GM12878 (cell line): ENCODE measurements around the gene RAP1GAP2. TPM values are rescaled to one million over a fixed set of nuclear protein-coding genes. Genes with fewer than 3 reads are reported as not detected.

Source experiments
- ATAC-seq: fragments of 200-7000 bp; cut with Tn5 transposase; 3 replicates; pipeline ENCODE4 v1.9.1; 2020; ENCODE audit warnings: mild to moderate bottlenecking, moderate library complexity
- BruUV-seq: library from RNA; stranded (reverse); fragments of 400-500 nt; replicated peaks from 2 replicates; lab custom pipeline; 2021; lab: Mats Ljungman, UMichigan
- CTCF ChIA-PET: fragments of 300-600 bp; sonication (Branson Sonifier 250); formaldehyde crosslinking; extraction: SDS; loops from one replicate; lab custom pipeline; 2021; ENCODE audit warnings: inconsistent platforms; lab: Yijun Ruan, JAX
- POLR2A ChIA-PET: fragments of 350-600 bp; formaldehyde crosslinking; extraction: SDS; loops from one replicate; lab custom pipeline; 2021; ENCODE audit warnings: inconsistent platforms; lab: Charles Lee
- RAD21 ChIA-PET: fragments of 300-600 bp; sonication (Branson Sonifier 250); formaldehyde crosslinking; loops from one replicate; lab custom pipeline; 2023; ENCODE audit warnings: antibody characterized with exemption; ENCODE audit not compliant: unreplicated experiment; lab: Charles Lee
- SMC1A ChIA-PET: fragments of 300-600 bp; sonication (Branson Sonifier 250); formaldehyde crosslinking; loops from one replicate; lab custom pipeline; 2023; ENCODE audit not compliant: unreplicated experiment, uncharacterized antibody; lab: Charles Lee
- DNase-seq: peaks from one replicate; pipeline ENCODE4 v3.0.0-alpha.2; 2011; ENCODE audit warnings: low read depth, low spot score
- FAIRE-seq: peaks from 3 replicates; lab custom pipeline; 2011; peaks lifted over from hg19 to GRCh38; lab: Jason Lieb, UNC
- H2AFZ ChIP-seq: 2 replicates; pipeline ENCODE4 v1.6.0; 2011; ENCODE audit warnings: low read depth, low read length, control low read depth; ENCODE audit not compliant: control insufficient read depth
- H3K27ac ChIP-seq: 2 replicates; pipeline ENCODE4 v1.5.1; 2011; ENCODE audit warnings: control low read depth; ENCODE audit not compliant: control insufficient read depth, insufficient read depth
- H3K27me3 ChIP-seq, 2 experiments: replicated peaks in 1 of 2; 2 replicates each; pipeline versions ENCODE4 v1.6.0 to v1.6.1; 2011; ENCODE audit warnings: low read length in 1 of 2; ENCODE audit not compliant: control insufficient read depth in 2 of 2, insufficient read depth in 2 of 2
- H3K36me3 ChIP-seq, 2 experiments: 2 replicates each; pipeline ENCODE4 v1.5.1; 2011; ENCODE audit warnings: low read length in 1 of 2; ENCODE audit not compliant: control insufficient read depth in 2 of 2, insufficient read depth in 2 of 2
- H3K4me1 ChIP-seq: 2 replicates; pipeline ENCODE4 v1.6.1; 2011; ENCODE audit warnings: mild to moderate bottlenecking, low read length, moderate library complexity, mixed read lengths; ENCODE audit not compliant: control insufficient read depth, insufficient read depth
- H3K4me2 ChIP-seq: 2 replicates; pipeline ENCODE4 v1.6.0; 2011; ENCODE audit warnings: control low read depth; ENCODE audit not compliant: control insufficient read depth, insufficient read depth
- H3K4me3 ChIP-seq: fragments of 200-600 bp; sonication (generic); 2 replicates; pipeline ENCODE4 v1.5.1; 2016
- H3K79me2 ChIP-seq: 2 replicates; pipeline ENCODE4 v1.6.0; 2011; ENCODE audit warnings: low read length; ENCODE audit not compliant: control insufficient read depth, insufficient read depth
- H3K9ac ChIP-seq: 2 replicates; pipeline ENCODE4 v1.8.0; 2011; ENCODE audit warnings: low read length, control low read depth, mixed read lengths; ENCODE audit not compliant: control insufficient read depth, insufficient read depth
- H3K9me3 ChIP-seq: replicated peaks from 3 replicates; pipeline ENCODE4 v1.5.1; 2011; ENCODE audit warnings: mild to moderate bottlenecking, low read length; ENCODE audit not compliant: control insufficient read depth, insufficient read depth
- H4K20me1 ChIP-seq: 2 replicates; pipeline ENCODE4 v1.6.0; 2011; ENCODE audit not compliant: control insufficient read depth, insufficient read depth
- ASH2L ChIP-seq: fragments of 300-600, 200-600 bp; sonication (generic); IDR thresholded peaks from 2 replicates; pipeline ENCODE4 v1.6.1; 2017; ENCODE audit warnings: low read depth, mild to moderate bottlenecking, borderline replicate concordance
- CUX1 ChIP-seq: IDR thresholded peaks from 2 replicates; pipeline ENCODE4 v1.6.1; 2012; ENCODE audit warnings: improper control_type of control experiment, low read depth, low read length; ENCODE audit not compliant: insufficient replicate concordance
- NKRF ChIP-seq: fragments of 450-650 bp; conservative IDR thresholded peaks from 2 replicates; pipeline ENCODE4 v1.6.1; 2017; ENCODE audit warnings: mild to moderate bottlenecking, moderate library complexity
- PAX5 ChIP-seq: IDR thresholded peaks from 2 replicates; pipeline ENCODE4 v1.6.1; 2011; ENCODE audit warnings: low read depth, low read length, borderline replicate concordance
- ZBTB4 ChIP-seq: fragments of 450-650 bp; formaldehyde crosslinking; IDR thresholded peaks from 2 replicates; pipeline ENCODE4 v1.4.0; 2022; ENCODE audit warnings: mild to moderate bottlenecking, moderate library complexity
- WGBS: methylation state at CpG from one replicate; pipeline ENCODE4 v1.1.6; 2016; ENCODE audit warnings: low lambda C conversion rate; ENCODE audit not compliant: insufficient replicate concordance, insufficient coverage; ENCODE audit errors: missing lambda C conversion rate; 5-methylcytosine and 5-hydroxymethylcytosine counted together
- in situ Hi-C: fragments of 300-500 bp; cut with MboI; formaldehyde crosslinking; loops from 9 replicates; pipeline ENCODE4 v1.14.3; 2018; ENCODE audit warnings: mixed read lengths
- intact Hi-C: fragments of 100-400 bp; cut with micrococcal nuclease; formaldehyde crosslinking; loops from one replicate; pipeline ENCODE4 v1.14.2; 2022; ENCODE audit not compliant: unreplicated experiment
- polyA plus RNA-seq, 11 experiments: library from polyadenylated mRNA; depleted of rRNA in 4 of 11; unstranded in 6 of 11; stranded (reverse) in 5 of 11; fragments of >200 nt; fragmentation: Nextera tagmentation in 4 of 11; fragmentation: Illumina TruSeq in 1 of 11; extraction: Ambion mirVana in 4 of 11; extraction: Trizol in 1 of 11; gene quantifications; 1 replicate in 1 of 11; 2 replicates in 10 of 11; pipeline versions ENCODE4 v1.2.1 to v1.2.3, GENCODE V29; 2011 to 2016; ENCODE audit warnings: inconsistent platforms in 2 of 11, missing spikeins in 2 of 11, low read depth in 1 of 11
- total RNA-seq, 4 experiments: library from RNA; depleted of rRNA in 3 of 4; stranded (reverse); fragments of >200 nt in 3 of 4; fragmentation: Illumina TruSeq in 1 of 4; extraction: Trizol in 1 of 4; gene quantifications; 2 replicates each; pipeline versions ENCODE4 v1.2.1 to v1.2.3, GENCODE V29; 2013 to 2021

Gene RAP1GAP2
- total and polyA plus RNA-seq, 10 of the 15 experiments (the other 5 are each of a cell fraction or from before 2014, with no cell fraction given): 0.03 to 0.95 (median 0.49) TPM; not detected in 2

- 57% methylated on average over 9 of the region's 9 CpGs for WGBS
- ChIA-PET POLR2A (no interaction called here), RAD21 (no interaction called here), SMC1A (no interaction called here), CTCF (no interaction called here)
- Histone ChIP-seq H3K36me3 (no peaks in the 10 kb centered on the region), H3K4me1 (no peaks in the 10 kb centered on the region), H3K4me2 (no peak overlapping the region), H3K27me3 (no peaks in the 10 kb centered on the region; a peak in 1 of 4 replicates), H4K20me1 (no peaks in the 10 kb centered on the region), H3K4me3 (no peak overlapping the region), H3K27ac (no peak overlapping the region), H3K9ac (no peak overlapping the region), H3K9me3 (no peaks in the 10 kb centered on the region; the same call in 2 of the 3 replicates), H3K79me2 (no peaks in the 10 kb centered on the region), H2AFZ (no peak overlapping the region)
- no peak for TF ChIP-seq ASH2L
- intact Hi-C loops: no loop called here
- DNase-seq (no peak), FAIRE-seq (no peak), ATAC-seq (no peak)
- in situ Hi-C loops: loop anchor here (25.0 kb wide), 1 partner anchor 607 kb away; the partner anchor contains the start of gene MNT
- BruUV-seq: no TSS peak
Observed at GRCh38 chr17:3019761-3020160, 223.5 kb downstream of the RAP1GAP2 start.

- H4K20me1 ChIP-seq: no peaks in the 10 kb centered on the region
- H2AFZ ChIP-seq: no peak overlapping the region
- no peak overlapping the region for H3K4me3 ChIP-seq
- H3K79me2 ChIP-seq: no peaks in the 10 kb centered on the region
- ATAC-seq: no peak
- no peak for DNase-seq
- ChIA-PET POLR2A (no interaction called here), SMC1A (no interaction called here), RAD21 (no interaction called here), CTCF (no interaction called here)
- H3K27ac ChIP-seq: no peak overlapping the region
- no peaks in the 10 kb centered on the region; a peak in 1 of 4 replicates for H3K27me3 ChIP-seq
- in situ Hi-C loops (loop anchor here (25.0 kb wide), 1 partner anchor 608 kb away; the partner anchor contains the start of gene MNT), intact Hi-C loops (no loop called here)
- WGBS: 55% methylated on average over 16 of the region's 16 CpGs
- H3K9me3 ChIP-seq: no peaks in the 10 kb centered on the region; the same call in 2 of the 3 replicates
- H3K9ac ChIP-seq: no peak overlapping the region
- H3K4me1 ChIP-seq: no peaks in the 10 kb centered on the region
- BruUV-seq: no TSS peak
- no peaks in the 10 kb centered on the region for H3K36me3 ChIP-seq
- no peak for FAIRE-seq
- no peak overlapping the region for H3K4me2 ChIP-seq
- no peak for TF ChIP-seq PAX5
- no peak for TF ChIP-seq NKRF
- TF ChIP-seq CUX1: no peak
- no peak for TF ChIP-seq ZBTB4 (CRISPR knock-in tag)
Observed at GRCh38 chr17:3020381-3020780, 224.1 kb downstream of the RAP1GAP2 start.
